GM21717 (cell line): ENCODE data around the gene USP17L17.
"Not testable (repeated sequence)": the region's sequence is repeated elsewhere in the genome, so short reads cannot be mapped to it uniquely, and the experiment has no call there.

ENCODE experiments used
- ATAC-seq: cut with Tn5 transposase; IDR thresholded peaks from one replicate; pipeline ENCODE4 v1.9.1; 2021; ENCODE audit warnings: mild to moderate bottlenecking, moderate library complexity; ENCODE audit not compliant: unreplicated experiment

The USP17L17 gene, protein sequence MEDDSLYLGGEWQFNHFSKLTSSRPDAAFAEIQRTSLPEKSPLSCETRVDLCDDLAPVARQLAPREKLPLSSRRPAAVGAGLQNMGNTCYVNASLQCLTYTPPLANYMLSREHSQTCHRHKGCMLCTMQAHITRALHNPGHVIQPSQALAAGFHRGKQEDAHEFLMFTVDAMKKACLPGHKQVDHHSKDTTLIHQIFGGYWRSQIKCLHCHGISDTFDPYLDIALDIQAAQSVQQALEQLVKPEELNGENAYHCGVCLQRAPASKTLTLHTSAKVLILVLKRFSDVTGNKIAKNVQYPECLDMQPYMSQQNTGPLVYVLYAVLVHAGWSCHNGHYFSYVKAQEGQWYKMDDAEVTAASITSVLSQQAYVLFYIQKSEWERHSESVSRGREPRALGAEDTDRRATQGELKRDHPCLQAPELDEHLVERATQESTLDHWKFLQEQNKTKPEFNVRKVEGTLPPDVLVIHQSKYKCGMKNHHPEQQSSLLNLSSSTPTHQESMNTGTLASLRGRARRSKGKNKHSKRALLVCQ

DNA sequence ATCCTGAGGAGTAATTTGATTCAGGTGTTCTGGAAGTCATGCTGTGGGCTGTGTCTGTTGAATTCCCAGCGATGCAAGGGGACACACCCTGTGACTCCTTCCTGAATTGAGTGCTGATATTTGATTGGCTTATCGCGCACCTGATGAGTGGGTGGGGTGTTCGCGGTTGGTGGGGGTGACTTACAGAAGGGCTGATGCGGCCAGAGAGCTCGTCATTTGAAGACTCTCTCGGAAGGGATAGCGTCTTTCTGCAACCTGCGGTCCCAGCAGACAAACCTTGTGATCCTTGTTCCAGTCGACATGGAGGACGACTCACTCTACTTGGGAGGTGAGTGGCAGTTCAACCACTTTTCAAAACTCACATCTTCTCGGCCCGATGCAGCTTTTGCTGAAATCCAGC lies at the start of gene USP17L17:
Gene USP17L17, plus strand, starts transcription at position 301 of the 400 bp plus-strand sequence. Its CDS starts 0 bp downstream, at position 301.
- not testable (repeated sequence) for ATAC-seq

DNA sequence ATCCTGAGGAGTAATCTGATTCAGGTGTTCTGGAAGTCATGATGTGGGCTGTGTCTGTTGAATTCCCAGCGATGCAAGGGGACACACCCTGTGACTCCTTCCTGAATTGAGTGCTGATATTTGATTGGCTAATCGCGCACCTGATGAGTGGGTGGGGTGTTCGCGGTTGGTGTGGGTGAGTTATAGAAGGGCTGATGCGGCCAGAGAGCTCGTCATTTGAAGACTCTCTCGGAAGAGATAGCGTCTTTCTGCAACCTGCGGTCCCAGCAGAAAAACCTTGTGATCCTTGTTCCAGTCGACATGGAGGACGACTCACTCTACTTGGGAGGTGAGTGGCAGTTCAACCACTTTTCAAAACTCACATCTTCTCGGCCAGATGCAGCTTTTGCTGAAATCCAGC lies 33.3 kb upstream of the USP17L17 start, which contains the start of gene USP17L10:
Gene USP17L10, plus strand, starts transcription at position 301 of the 400 bp plus-strand sequence. Its CDS starts 0 bp downstream, at position 301.
- not testable (repeated sequence) for ATAC-seq

DNA sequence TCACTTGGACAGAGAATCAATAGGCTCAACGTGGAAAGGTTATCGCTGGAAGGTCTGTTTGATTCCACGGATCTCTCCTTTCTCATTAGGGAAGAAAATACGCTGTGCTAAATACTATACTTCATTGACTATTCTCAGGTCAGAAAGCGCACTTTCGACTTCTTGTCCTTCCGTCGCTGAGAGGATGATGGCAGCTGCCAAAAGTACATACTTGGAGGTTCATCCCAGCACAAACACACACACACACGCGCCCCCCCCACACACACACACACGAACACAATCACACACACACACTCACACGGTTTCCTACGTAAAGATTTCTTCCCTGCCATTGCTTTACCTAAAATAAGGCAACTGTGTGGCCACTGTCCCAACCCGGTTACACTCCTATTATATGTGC lies 29.0 kb upstream of the USP17L17 start:
- not testable (repeated sequence) for ATAC-seq

DNA sequence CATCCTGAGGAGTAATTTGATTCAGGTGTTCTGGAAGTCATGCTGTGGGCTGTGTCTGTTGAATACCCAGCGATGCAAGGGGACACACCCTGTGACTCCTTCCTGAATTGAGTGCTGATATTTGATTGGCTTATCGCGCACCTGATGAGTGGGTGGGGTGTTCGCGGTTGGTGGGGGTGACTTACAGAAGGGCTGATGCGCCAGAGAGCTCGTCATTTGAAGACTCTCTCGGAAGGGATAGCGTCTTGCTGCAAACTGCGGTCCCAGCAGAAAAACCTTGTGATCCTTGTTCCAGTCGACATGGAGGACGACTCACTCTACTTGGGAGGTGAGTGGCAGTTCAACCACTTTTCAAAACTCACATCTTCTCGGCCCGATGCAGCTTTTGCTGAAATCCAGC lies 28.6 kb upstream of the USP17L17 start, which contains the start of gene USP17L11:
Gene USP17L11, plus strand, starts transcription at position 301 of the 400 bp plus-strand sequence. Its CDS starts 0 bp downstream, at position 301.
- ATAC-seq, result not testable (repeated sequence)

DNA sequence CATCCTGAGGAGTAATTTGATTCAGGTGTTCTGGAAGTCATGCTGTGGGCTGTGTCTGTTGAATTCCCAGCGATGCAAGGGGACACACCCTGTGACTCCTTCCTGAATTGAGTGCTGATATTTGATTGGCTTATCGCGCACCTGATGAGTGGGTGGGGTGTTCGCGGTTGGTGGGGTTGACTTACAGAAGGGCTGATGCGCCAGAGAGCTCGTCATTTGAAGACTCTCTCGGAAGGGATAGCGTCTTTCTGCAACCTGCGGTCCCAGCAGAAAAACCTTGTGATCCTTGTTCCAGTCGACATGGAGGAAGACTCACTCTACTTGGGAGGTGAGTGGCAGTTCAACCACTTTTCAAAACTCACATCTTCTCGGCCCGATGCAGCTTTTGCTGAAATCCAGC lies 23.8 kb upstream of the USP17L17 start, which contains the start of gene USP17L12:
Gene USP17L12, plus strand, starts transcription at position 301 of the 400 bp plus-strand sequence. Its CDS starts 0 bp downstream, at position 301.
- not testable (repeated sequence) for ATAC-seq

DNA sequence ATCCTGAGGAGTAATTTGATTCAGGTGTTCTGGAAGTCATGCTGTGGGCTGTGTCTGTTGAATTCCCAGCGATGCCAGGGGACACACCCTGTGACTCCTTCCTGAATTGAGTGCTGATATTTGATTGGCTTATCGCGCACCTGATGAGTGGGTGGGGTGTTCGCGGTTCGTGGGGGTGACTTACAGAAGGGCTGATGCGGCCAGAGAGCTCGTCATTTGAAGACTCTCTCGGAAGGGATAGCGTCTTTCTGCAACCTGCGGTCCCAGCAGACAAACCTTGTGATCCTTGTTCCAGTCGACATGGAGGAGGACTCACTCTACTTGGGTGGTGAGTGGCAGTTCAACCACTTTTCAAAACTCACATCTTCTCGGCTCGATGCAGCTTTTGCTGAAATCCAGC lies 19.1 kb upstream of the USP17L17 start, which contains the start of gene USP17L13:
Gene USP17L13, plus strand, starts transcription at position 301 of the 400 bp plus-strand sequence. Its CDS starts 0 bp downstream, at position 301.
- ATAC-seq, result not testable (repeated sequence)

DNA sequence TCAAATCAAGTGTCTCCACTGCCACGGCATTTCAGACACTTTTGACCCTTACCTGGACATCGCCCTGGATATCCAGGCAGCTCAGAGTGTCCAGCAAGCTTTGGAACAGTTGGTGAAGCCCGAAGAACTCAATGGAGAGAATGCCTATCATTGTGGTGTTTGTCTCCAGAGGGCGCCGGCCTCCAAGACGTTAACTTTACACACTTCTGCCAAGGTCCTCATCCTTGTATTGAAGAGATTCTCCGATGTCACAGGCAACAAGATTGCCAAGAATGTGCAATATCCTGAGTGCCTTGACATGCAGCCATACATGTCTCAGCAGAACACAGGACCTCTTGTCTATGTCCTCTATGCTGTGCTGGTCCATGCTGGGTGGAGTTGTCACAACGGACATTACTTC lies 13.4 kb upstream of the USP17L17 start:
- ATAC-seq, result not testable (repeated sequence)

DNA sequence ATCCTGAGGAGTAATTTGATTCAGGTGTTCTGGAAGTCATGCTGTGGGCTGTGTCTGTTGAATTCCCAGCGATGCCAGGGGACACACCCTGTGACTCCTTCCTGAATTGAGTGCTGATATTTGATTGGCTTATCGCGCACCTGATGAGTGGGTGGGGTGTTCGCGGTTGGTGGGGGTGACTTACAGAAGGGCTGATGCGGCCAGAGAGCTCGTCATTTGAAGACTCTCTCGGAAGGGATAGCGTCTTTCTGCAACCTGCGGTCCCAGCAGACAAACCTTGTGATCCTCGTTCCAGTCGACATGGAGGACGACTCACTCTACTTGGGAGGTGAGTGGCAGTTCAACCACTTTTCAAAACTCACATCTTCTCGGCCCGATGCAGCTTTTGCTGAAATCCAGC lies 9.6 kb upstream of the USP17L17 start, which contains the start of gene USP17L15:
Gene USP17L15, plus strand, starts transcription at position 301 of the 400 bp plus-strand sequence. Its CDS starts 0 bp downstream, at position 301.
- not testable (repeated sequence) for ATAC-seq

DNA sequence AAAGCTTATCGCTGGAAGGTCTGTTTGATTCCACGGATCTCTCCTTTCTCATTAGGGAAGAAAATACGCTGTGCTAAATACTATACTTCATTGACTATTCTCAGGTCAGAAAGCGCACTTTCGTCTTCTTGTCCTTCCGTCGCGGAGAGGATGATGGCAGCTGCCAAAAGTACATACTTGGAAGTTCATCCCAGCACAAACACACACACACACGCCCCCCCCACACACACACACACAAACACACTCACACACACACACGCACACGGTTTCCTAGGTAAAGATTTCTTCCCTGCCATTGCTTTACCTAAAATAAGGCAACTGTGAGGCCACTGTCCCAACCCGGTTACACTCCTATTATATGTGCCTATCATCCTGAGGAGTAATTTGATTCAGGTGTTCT lies 5.2 kb upstream of the USP17L17 start:
- ATAC-seq, result not testable (repeated sequence)

DNA sequence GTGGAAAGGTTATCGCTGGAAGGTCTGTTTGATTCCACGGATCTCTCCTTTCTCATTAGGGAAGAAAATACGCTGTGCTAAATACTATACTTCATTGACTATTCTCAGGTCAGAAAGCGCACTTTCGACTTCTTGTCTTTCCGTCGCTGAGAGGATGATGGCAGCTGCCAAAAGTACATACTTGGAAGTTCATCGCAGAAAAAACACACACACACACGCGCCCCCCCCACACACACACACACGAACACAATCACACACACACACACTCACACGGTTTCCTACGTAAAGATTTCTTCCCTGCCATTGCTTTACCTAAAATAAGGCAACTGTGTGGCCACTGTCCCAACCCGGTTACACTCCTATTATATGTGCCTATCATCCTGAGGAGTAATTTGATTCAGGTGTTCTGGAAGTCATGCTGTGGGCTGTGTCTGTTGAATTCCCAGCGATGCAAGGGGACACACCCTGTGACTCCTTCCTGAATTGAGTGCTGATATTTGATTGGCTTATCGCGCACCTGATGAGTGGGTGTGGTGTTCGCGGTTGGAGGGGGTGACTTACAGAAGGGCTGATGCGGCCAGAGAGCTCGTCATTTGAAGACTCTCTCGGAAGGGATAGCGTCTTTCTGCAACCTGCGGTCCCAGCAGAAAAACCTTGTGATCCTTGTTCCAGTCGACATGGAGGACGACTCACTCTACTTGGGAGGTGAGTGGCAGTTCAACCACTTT lies 4.4 kb downstream of the USP17L17 start, which contains the start of gene USP17L18:
Gene USP17L18, plus strand, starts transcription at position 678 of the 728 bp plus-strand sequence. Its CDS starts 0 bp downstream, at position 678.
- not testable (repeated sequence) for ATAC-seq

DNA sequence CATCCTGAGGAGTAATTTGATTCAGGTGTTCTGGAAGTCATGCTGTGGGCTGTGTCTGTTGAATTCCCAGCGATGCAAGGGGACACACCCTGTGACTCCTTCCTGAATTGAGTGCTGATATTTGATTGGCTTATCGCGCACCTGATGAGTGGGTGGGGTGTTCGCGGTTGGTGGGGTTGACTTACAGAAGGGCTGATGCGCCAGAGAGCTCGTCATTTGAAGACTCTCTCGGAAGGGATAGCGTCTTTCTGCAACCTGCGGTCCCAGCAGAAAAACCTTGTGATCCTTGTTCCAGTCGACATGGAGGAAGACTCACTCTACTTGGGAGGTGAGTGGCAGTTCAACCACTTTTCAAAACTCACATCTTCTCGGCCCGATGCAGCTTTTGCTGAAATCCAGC lies 9.4 kb downstream of the USP17L17 start, which contains the start of gene USP17L19:
Gene USP17L19, plus strand, starts transcription at position 301 of the 400 bp plus-strand sequence. Its CDS starts 0 bp downstream, at position 301.
- not testable (repeated sequence) for ATAC-seq

DNA sequence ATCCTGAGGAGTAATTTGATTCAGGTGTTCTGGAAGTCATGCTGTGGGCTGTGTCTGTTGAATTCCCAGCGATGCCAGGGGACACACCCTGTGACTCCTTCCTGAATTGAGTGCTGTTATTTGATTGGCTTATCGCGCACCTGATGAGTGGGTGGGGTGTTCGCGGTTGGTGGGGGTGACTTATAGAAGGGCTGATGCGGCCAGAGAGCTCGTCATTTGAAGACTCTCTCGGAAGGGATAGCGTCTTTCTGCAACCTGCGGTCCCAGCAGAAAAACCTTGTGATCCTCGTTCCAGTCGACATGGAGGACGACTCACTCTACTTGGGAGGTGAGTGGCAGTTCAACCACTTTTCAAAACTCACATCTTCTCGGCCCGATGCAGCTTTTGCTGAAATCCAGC lies 14.1 kb downstream of the USP17L17 start, which contains the start of gene USP17L20:
Gene USP17L20, plus strand, starts transcription at position 301 of the 400 bp plus-strand sequence. Its CDS starts 0 bp downstream, at position 301.
- ATAC-seq, result not testable (repeated sequence)

DNA sequence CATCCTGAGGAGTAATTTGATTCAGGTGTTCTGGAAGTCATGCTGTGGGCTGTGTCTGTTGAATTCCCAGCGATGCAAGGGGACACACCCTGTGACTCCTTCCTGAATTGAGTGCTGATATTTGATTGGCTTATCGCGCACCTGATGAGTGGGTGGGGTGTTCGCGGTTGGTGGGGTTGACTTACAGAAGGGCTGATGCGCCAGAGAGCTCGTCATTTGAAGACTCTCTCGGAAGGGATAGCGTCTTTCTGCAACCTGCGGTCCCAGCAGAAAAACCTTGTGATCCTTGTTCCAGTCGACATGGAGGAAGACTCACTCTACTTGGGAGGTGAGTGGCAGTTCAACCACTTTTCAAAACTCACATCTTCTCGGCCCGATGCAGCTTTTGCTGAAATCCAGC lies 18.9 kb downstream of the USP17L17 start, which contains the start of gene USP17L21:
Gene USP17L21, plus strand, starts transcription at position 301 of the 400 bp plus-strand sequence. Its CDS starts 0 bp downstream, at position 301.
- not testable (repeated sequence) for ATAC-seq

DNA sequence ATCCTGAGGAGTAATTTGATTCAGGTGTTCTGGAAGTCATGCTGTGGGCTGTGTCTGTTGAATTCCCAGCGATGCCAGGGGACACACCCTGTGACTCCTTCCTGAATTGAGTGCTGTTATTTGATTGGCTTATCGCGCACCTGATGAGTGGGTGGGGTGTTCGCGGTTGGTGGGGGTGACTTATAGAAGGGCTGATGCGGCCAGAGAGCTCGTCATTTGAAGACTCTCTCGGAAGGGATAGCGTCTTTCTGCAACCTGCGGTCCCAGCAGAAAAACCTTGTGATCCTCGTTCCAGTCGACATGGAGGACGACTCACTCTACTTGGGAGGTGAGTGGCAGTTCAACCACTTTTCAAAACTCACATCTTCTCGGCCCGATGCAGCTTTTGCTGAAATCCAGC lies 23.6 kb downstream of the USP17L17 start, which contains the start of gene USP17L22:
Gene USP17L22, plus strand, starts transcription at position 301 of the 400 bp plus-strand sequence. Its CDS starts 0 bp downstream, at position 301.
- ATAC-seq, result not testable (repeated sequence)

DNA sequence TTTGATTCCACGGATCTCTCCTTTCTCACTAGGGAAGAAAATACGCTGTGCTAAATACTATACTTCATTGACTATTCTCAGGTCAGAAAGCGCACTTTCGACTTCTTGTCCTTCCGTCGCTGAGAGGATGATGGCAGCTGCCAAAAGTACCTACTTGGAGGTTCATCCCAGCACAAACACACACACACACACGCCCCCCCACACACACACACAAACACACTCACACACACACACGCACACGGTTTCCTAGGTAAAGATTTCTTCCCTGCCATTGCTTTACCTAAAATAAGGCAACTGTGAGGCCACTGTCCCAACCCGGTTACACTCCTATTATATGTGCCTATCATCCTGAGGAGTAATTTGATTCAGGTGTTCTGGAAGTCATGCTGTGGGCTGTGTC lies 28.0 kb downstream of the USP17L17 start:
- ATAC-seq, result not testable (repeated sequence)
